GM12878 (cell line): ENCODE measurements around the gene SPIN1. TPM values are rescaled to one million over a fixed set of nuclear protein-coding genes. Genes with fewer than 3 reads are reported as not detected.
"Not testable (repeated sequence)": the region's sequence is repeated elsewhere in the genome, so short reads cannot be mapped to it uniquely, and the experiment has no call there.

Experiments used
- ATAC-seq: fragments of 200-7000 bp; cut with Tn5 transposase; 3 replicates; pipeline ENCODE4 v1.9.1; 2020; ENCODE audit warnings: mild to moderate bottlenecking, moderate library complexity
- BruUV-seq: library from RNA; stranded (reverse); fragments of 400-500 nt; replicated peaks from 2 replicates; lab custom pipeline; 2021; lab: Mats Ljungman, UMichigan
- CTCF ChIA-PET: fragments of 300-600 bp; sonication (Branson Sonifier 250); formaldehyde crosslinking; extraction: SDS; loops from one replicate; lab custom pipeline; 2021; ENCODE audit warnings: inconsistent platforms; lab: Yijun Ruan, JAX
- POLR2A ChIA-PET: fragments of 350-600 bp; formaldehyde crosslinking; extraction: SDS; loops from one replicate; lab custom pipeline; 2021; ENCODE audit warnings: inconsistent platforms; lab: Charles Lee
- RAD21 ChIA-PET: fragments of 300-600 bp; sonication (Branson Sonifier 250); formaldehyde crosslinking; loops from one replicate; lab custom pipeline; 2023; ENCODE audit warnings: antibody characterized with exemption; ENCODE audit not compliant: unreplicated experiment; lab: Charles Lee
- SMC1A ChIA-PET: fragments of 300-600 bp; sonication (Branson Sonifier 250); formaldehyde crosslinking; loops from one replicate; lab custom pipeline; 2023; ENCODE audit not compliant: unreplicated experiment, uncharacterized antibody; lab: Charles Lee
- DNase-seq: peaks from one replicate; pipeline ENCODE4 v3.0.0-alpha.2; 2011; ENCODE audit warnings: low read depth, low spot score
- FAIRE-seq: peaks from 3 replicates; lab custom pipeline; 2011; peaks lifted over from hg19 to GRCh38; lab: Jason Lieb, UNC
- H2AFZ ChIP-seq: 2 replicates; pipeline ENCODE4 v1.6.0; 2011; ENCODE audit warnings: low read depth, low read length, control low read depth; ENCODE audit not compliant: control insufficient read depth
- H3K27ac ChIP-seq: 2 replicates; pipeline ENCODE4 v1.5.1; 2011; ENCODE audit warnings: control low read depth; ENCODE audit not compliant: control insufficient read depth, insufficient read depth
- H3K27me3 ChIP-seq, 2 experiments: replicated peaks in 1 of 2; 2 replicates each; pipeline versions ENCODE4 v1.6.0 to v1.6.1; 2011; ENCODE audit warnings: low read length in 1 of 2; ENCODE audit not compliant: control insufficient read depth in 2 of 2, insufficient read depth in 2 of 2
- H3K36me3 ChIP-seq, 2 experiments: 2 replicates each; pipeline ENCODE4 v1.5.1; 2011; ENCODE audit warnings: low read length in 1 of 2; ENCODE audit not compliant: control insufficient read depth in 2 of 2, insufficient read depth in 2 of 2
- H3K4me1 ChIP-seq: 2 replicates; pipeline ENCODE4 v1.6.1; 2011; ENCODE audit warnings: mild to moderate bottlenecking, low read length, moderate library complexity, mixed read lengths; ENCODE audit not compliant: control insufficient read depth, insufficient read depth
- H3K4me2 ChIP-seq: 2 replicates; pipeline ENCODE4 v1.6.0; 2011; ENCODE audit warnings: control low read depth; ENCODE audit not compliant: control insufficient read depth, insufficient read depth
- H3K4me3 ChIP-seq: fragments of 200-600 bp; sonication (generic); 2 replicates; pipeline ENCODE4 v1.5.1; 2016
- H3K79me2 ChIP-seq: 2 replicates; pipeline ENCODE4 v1.6.0; 2011; ENCODE audit warnings: low read length; ENCODE audit not compliant: control insufficient read depth, insufficient read depth
- H3K9ac ChIP-seq: 2 replicates; pipeline ENCODE4 v1.8.0; 2011; ENCODE audit warnings: low read length, control low read depth, mixed read lengths; ENCODE audit not compliant: control insufficient read depth, insufficient read depth
- H3K9me3 ChIP-seq: replicated peaks from 3 replicates; pipeline ENCODE4 v1.5.1; 2011; ENCODE audit warnings: mild to moderate bottlenecking, low read length; ENCODE audit not compliant: control insufficient read depth, insufficient read depth
- H4K20me1 ChIP-seq: 2 replicates; pipeline ENCODE4 v1.6.0; 2011; ENCODE audit not compliant: control insufficient read depth, insufficient read depth
- ZNF217 ChIP-seq: fragments of 450-650 bp; IDR thresholded peaks from 2 replicates; pipeline ENCODE4 v1.6.1; 2017; ENCODE audit warnings: antibody characterized with exemption, mild to moderate bottlenecking
- WGBS: methylation state at CpG from one replicate; pipeline ENCODE4 v1.1.6; 2016; ENCODE audit warnings: low lambda C conversion rate; ENCODE audit not compliant: insufficient replicate concordance, insufficient coverage; ENCODE audit errors: missing lambda C conversion rate; 5-methylcytosine and 5-hydroxymethylcytosine counted together
- in situ Hi-C: fragments of 300-500 bp; cut with MboI; formaldehyde crosslinking; loops from 9 replicates; pipeline ENCODE4 v1.14.3; 2018; ENCODE audit warnings: mixed read lengths
- intact Hi-C: fragments of 100-400 bp; cut with micrococcal nuclease; formaldehyde crosslinking; loops from one replicate; pipeline ENCODE4 v1.14.2; 2022; ENCODE audit not compliant: unreplicated experiment
- polyA plus RNA-seq, 11 experiments: library from polyadenylated mRNA; depleted of rRNA in 4 of 11; unstranded in 6 of 11; stranded (reverse) in 5 of 11; fragments of >200 nt; fragmentation: Nextera tagmentation in 4 of 11; fragmentation: Illumina TruSeq in 1 of 11; extraction: Ambion mirVana in 4 of 11; extraction: Trizol in 1 of 11; gene quantifications; 1 replicate in 1 of 11; 2 replicates in 10 of 11; pipeline versions ENCODE4 v1.2.1 to v1.2.3, GENCODE V29; 2011 to 2016; ENCODE audit warnings: inconsistent platforms in 2 of 11, missing spikeins in 2 of 11, low read depth in 1 of 11
- total RNA-seq, 4 experiments: library from RNA; depleted of rRNA in 3 of 4; stranded (reverse); fragments of >200 nt in 3 of 4; fragmentation: Illumina TruSeq in 1 of 4; extraction: Trizol in 1 of 4; gene quantifications; 2 replicates each; pipeline versions ENCODE4 v1.2.1 to v1.2.3, GENCODE V29; 2013 to 2021
- TF ChIP-seq, protein P1 (sequence below): IDR thresholded peaks from 2 replicates; pipeline ENCODE4 v1.6.1; 2012; ENCODE audit warnings: low read length, inconsistent platforms
- TF ChIP-seq, protein P2 (sequence below): IDR thresholded peaks from 2 replicates; pipeline ENCODE4 v1.6.1; 2012; ENCODE audit warnings: low read depth, low read length, improper control_type of control experiment
- TF ChIP-seq, protein P3 (sequence below): fragments of 450-650 bp; formaldehyde crosslinking; IDR thresholded peaks from 2 replicates; pipeline ENCODE4 v1.5.0; 2022; ENCODE audit warnings: mild to moderate bottlenecking, missing genetic modification characterization

Gene SPIN1
- total and polyA plus RNA-seq, 10 of the 15 experiments (the other 5 are each of a cell fraction or from before 2014, with no cell fraction given) = 6.6 to 30.3 (median 17.1) TPM

DNA sequence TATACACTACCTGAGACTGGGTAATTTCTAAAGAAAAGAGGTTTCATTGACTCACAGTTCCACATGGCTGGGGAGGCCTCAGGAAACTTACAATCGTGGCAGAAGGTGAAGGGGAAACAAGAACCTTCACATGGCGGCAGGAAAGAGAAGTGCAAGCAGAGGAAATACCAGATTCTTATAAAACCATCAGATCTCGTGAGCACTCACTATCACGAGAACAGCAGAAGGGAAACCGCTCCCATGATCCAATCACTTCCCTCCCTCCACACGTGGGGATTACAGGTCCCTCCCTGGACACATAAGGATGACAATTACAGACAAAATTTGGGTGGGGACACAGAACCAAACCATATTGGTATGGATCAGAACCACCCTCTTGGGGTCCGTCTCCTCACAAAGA is 44.2 kb upstream of the SPIN1 start:
- in situ Hi-C loops = no loop called here

DNA sequence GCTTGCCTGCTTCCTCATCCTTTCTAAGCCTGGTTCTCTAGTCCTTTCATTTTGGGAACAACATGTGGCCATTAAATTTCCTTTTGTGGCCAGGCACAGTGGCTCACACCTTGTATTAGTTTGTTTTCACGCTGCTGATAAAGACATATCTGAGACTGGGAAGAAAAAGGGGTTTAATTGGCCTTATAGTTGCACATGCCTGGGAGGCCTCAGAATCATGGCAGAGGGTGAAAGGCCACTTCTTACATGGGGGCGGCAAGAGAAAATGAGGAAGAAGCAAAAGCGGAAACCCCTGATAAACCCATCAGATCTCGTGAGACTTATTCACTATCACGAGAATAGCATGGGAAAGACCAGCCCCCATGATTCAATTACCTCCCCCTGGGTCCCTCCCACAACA is 37.9 kb upstream of the SPIN1 start:
- SMC1A ChIA-PET, H3K36me3 ChIP-seq, H4K20me1 ChIP-seq, in situ Hi-C loops, FAIRE-seq, H3K9me3 ChIP-seq, H3K9ac ChIP-seq, RAD21 ChIA-PET, H3K4me3 ChIP-seq, CTCF ChIA-PET, H2AFZ ChIP-seq, DNase-seq, H3K27ac ChIP-seq, H3K79me2 ChIP-seq, H3K4me1 ChIP-seq, H3K4me2 ChIP-seq, POLR2A ChIA-PET, intact Hi-C loops, BruUV-seq, H3K27me3 ChIP-seq, ATAC-seq: not testable (repeated sequence)
- 16% methylated on average over 5 of the region's 5 CpGs for WGBS

More for the DNA sequence above, 44.2 kb upstream of the SPIN1 start:
- ChIA-PET POLR2A (no interaction called here), SMC1A (no interaction called here)
- FAIRE-seq (no peak), DNase-seq (no peak)
- no peaks in the 10 kb centered on the region for H4K20me1 ChIP-seq
- no peak overlapping the region for H2AFZ ChIP-seq
- no peak overlapping the region for H3K4me2 ChIP-seq
- no peaks in the 10 kb centered on the region for H3K79me2 ChIP-seq
- H3K36me3 ChIP-seq = no peaks in the 10 kb centered on the region
- H3K9ac ChIP-seq = no peak overlapping the region
- no peak overlapping the region for H3K4me3 ChIP-seq
- H3K9me3 ChIP-seq = no peaks in the 10 kb centered on the region
- no peaks in the 10 kb centered on the region for H3K4me1 ChIP-seq
- no peak for TF ChIP-seq ZNF217
- TF ChIP-seq, protein P1, sequence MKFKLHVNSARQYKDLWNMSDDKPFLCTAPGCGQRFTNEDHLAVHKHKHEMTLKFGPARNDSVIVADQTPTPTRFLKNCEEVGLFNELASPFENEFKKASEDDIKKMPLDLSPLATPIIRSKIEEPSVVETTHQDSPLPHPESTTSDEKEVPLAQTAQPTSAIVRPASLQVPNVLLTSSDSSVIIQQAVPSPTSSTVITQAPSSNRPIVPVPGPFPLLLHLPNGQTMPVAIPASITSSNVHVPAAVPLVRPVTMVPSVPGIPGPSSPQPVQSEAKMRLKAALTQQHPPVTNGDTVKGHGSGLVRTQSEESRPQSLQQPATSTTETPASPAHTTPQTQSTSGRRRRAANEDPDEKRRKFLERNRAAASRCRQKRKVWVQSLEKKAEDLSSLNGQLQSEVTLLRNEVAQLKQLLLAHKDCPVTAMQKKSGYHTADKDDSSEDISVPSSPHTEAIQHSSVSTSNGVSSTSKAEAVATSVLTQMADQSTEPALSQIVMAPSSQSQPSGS = no peak
- TF ChIP-seq, protein P2, sequence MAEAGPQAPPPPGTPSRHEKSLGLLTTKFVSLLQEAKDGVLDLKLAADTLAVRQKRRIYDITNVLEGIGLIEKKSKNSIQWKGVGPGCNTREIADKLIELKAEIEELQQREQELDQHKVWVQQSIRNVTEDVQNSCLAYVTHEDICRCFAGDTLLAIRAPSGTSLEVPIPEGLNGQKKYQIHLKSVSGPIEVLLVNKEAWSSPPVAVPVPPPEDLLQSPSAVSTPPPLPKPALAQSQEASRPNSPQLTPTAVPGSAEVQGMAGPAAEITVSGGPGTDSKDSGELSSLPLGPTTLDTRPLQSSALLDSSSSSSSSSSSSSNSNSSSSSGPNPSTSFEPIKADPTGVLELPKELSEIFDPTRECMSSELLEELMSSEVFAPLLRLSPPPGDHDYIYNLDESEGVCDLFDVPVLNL = no peak
- TF ChIP-seq, protein P3, sequence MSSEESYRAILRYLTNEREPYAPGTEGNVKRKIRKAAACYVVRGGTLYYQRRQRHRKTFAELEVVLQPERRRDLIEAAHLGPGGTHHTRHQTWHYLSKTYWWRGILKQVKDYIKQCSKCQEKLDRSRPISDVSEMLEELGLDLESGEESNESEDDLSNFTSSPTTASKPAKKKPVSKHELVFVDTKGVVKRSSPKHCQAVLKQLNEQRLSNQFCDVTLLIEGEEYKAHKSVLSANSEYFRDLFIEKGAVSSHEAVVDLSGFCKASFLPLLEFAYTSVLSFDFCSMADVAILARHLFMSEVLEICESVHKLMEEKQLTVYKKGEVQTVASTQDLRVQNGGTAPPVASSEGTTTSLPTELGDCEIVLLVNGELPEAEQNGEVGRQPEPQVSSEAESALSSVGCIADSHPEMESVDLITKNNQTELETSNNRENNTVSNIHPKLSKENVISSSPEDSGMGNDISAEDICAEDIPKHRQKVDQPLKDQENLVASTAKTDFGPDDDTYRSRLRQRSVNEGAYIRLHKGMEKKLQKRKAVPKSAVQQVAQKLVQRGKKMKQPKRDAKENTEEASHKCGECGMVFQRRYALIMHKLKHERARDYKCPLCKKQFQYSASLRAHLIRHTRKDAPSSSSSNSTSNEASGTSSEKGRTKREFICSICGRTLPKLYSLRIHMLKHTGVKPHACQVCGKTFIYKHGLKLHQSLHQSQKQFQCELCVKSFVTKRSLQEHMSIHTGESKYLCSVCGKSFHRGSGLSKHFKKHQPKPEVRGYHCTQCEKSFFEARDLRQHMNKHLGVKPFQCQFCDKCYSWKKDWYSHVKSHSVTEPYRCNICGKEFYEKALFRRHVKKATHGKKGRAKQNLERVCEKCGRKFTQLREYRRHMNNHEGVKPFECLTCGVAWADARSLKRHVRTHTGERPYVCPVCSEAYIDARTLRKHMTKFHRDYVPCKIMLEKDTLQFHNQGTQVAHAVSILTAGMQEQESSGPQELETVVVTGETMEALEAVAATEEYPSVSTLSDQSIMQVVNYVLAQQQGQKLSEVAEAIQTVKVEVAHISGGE (CRISPR knock-in tag) = no peak
- TF ChIP-seq, all 136 proteins: peak for 0
- ChIA-PET CTCF (no interaction called here), RAD21 (no interaction called here)
- no peak overlapping the region for H3K27ac ChIP-seq
- intact Hi-C loops = no loop called here
- BruUV-seq = no TSS peak
- ATAC-seq = no peak
- 58% methylated on average over 7 of the region's 7 CpGs for WGBS
- H3K27me3 ChIP-seq = no peaks in the 10 kb centered on the region
